Fibroblast of pulmonary artery (primary cell): ENCODE results near the gene CBLN2.
A peak's percentile ranks its signal among the peaks of the same experiment; 100 is the strongest.

Experiments
- DNase-seq: peaks from one replicate; pipeline ENCODE4 v3.0.0-alpha.2; 2010; ENCODE audit warnings: low read depth
- H3K4me3 ChIP-seq: replicated peaks from 2 replicates; pipeline ENCODE4 v1.5.1; 2011; ENCODE audit warnings: low read depth, mild to moderate bottlenecking, control low read depth, low read length, moderate library complexity
- TF ChIP-seq, protein P1 (sequence below): IDR thresholded peaks from 2 replicates; pipeline ENCODE4 v1.5.1; 2011; ENCODE audit warnings: mild to moderate bottlenecking, control low read depth, low read length, inconsistent platforms; ENCODE audit errors: missing control alignments

Gene CBLN2

DNA sequence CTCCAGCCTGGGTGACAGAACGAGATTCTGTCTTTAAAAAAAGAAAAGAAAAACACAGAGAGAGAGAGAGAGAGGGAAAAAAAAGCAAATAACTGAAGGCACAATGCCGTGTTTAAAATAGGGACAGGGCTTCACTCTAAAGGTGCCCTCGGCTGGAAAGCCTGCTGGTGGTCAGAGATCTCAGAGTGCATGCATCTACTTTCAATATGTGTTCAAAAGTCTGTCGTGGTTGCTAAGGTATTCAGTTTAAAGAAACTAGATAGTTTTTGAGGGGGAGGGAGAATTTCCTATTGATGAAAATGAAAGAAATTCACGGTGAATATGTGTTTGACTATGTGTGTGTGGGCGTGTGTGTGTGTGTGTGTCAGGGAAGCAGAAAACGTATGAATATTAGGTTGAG, 11.0 kb upstream of the CBLN2 start:
- no peak for DNase-seq
- no peak overlapping the region for H3K4me3 ChIP-seq
- TF ChIP-seq, protein P1, sequence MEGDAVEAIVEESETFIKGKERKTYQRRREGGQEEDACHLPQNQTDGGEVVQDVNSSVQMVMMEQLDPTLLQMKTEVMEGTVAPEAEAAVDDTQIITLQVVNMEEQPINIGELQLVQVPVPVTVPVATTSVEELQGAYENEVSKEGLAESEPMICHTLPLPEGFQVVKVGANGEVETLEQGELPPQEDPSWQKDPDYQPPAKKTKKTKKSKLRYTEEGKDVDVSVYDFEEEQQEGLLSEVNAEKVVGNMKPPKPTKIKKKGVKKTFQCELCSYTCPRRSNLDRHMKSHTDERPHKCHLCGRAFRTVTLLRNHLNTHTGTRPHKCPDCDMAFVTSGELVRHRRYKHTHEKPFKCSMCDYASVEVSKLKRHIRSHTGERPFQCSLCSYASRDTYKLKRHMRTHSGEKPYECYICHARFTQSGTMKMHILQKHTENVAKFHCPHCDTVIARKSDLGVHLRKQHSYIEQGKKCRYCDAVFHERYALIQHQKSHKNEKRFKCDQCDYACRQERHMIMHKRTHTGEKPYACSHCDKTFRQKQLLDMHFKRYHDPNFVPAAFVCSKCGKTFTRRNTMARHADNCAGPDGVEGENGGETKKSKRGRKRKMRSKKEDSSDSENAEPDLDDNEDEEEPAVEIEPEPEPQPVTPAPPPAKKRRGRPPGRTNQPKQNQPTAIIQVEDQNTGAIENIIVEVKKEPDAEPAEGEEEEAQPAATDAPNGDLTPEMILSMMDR, result no peak

DNA sequence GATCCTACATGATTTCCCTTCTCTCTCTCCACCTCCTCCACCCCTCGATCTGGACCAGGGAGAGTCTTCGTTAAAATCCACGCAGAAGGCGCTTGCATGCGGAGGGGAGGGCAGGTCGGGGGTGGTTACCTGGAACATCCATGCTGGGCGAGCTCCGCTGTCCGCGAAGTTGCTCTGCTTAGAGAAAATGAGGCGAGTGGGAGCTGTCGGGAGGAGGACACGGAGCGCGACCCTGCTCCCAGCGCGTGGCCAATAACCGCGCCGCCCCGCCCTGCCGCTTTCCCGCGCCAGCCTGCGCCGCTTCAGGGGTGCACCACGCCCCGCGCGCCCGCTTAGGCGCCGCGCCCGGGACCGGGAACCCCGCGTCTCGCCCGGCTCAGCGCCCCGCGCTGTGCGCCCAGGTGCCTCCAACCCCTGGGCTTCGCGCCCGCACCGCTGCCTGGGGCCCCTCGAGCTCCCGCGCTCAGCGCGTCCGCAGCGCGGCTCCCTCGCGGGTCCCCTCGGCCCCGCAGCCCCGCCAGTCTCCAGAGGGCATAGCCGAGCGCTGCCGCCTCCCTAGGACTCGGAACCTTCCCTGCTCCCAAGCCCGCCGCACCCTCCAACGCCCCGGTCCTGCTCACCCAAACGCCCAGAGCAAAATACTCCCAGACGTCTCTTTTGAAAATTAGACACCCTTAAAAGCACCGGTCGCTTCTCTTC, 636 bp downstream of the CBLN2 start:
- peak overlapping the region; percentile 37 for H3K4me3 ChIP-seq
- TF ChIP-seq, protein P1, result no peak
- DNase-seq, result no peak

DNA sequence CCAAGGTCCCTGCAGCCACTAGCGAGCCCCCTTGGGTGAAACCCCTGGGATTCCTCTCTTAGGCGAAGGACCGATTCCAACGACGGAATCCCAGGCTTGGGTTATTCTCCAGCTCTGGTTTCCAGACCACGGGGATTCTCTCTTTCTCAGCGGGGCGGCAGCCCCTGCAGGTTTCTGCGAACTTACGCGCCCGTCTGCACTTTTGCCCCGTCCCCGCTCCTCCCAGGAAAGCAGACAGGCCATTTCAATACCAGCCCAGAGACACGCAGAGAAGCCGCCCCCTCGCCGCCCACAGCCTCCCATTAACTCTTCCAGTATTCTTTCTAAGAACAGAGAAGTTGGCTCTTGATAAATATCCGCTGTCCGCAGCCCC, 1.2 kb downstream of the CBLN2 start:
- TF ChIP-seq, protein P1, result no peak
- peak overlapping the region; percentile 19 for H3K4me3 ChIP-seq
- no peak for DNase-seq

DNA sequence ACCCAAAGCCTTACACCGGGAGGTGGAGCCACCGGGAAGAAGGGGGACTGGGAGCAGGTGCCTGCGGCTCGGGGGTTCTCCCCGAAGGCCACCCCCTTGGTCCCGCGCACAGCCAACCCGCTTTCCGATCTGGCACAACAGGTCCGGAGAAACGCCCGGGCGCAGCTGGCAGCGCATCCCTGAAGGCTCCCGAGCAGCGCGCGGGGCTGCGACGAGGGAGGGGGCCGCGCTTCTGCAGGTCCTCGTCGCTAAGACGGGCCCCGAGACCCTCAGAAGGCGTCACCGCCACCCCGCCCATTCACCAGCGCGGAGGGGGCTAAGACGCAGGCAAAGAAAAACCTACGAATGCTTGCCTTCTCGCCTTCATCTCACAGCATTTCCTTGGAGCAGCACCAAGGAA, 1.8 kb downstream of the CBLN2 start:
- TF ChIP-seq, protein P1, result no peak
- DNase-seq, result no peak
- no peak overlapping the region for H3K4me3 ChIP-seq

DNA sequence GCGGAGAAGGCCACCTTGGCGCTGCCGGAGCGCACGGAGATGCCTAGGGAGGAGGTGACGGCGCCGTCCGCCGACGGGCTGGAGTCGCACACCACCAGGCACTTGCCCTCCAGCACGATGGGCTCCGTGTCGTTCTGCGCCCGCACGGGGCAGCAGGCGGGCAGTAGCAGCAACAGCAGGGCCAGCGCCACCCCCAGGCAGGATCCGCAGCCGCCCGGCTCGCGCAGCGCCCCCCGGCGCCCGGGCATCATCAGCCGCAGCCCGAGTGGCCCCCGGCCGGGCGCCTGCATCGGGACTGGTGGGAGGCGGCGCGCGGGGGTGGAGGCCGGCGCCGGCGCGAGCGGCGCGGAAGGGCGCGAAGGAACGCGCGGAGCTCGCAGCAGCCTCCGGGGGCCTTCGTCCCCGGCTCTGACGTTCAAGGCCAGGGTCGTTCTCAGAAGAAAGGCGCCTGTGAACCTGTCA, 2.2 kb downstream of the CBLN2 start:
- DNase-seq, result no peak
- TF ChIP-seq, protein P1, result no peak
- no peak overlapping the region for H3K4me3 ChIP-seq

DNA sequence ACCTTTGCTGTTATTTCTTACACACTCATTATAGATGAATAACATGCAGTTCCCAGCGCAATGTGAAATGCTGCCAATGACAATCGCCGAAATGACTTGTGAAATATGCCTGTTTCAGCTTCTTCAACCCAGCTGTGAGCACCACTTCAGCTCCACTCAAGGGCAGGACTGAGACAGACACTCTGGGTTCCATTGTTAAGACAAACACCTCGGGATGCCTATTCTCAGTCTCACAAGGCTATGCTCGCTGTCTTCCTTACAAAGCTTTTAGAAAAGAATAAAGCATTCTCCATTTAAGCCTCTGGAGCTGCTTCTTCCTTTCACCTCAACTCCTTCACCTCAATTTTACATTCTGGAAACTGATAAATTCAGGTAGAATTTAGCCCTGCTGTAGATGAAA, 4.2 kb downstream of the CBLN2 start:
- no peak for DNase-seq
- H3K4me3 ChIP-seq, result no peak overlapping the region
- TF ChIP-seq, protein P1, result no peak

DNA sequence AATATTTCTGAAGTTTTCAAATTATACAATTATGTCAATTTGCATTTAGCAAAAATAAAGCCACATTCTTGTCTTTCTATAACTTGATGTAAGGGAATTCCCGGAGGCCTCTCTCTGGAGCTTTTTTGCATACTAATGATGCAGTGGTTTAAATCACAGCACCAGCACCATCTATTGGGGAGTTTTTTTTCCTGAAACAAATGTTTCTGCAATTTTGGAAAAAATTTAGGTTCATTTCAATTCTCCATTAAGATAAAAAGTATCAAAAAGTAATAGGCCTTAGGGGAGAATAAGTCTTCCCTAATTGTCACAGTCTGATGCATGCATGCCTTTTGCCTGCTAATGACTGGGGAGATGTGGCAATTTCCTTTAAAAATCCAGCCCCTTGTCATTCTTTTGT, 13.5 kb downstream of the CBLN2 start:
- DNase-seq, result no peak
- TF ChIP-seq, protein P1, result no peak
- no peak overlapping the region for H3K4me3 ChIP-seq
